HepG2 (cell line): ENCODE data around the gene USP19. TPM values are rescaled to one million over a fixed set of nuclear protein-coding genes. Genes with fewer than 3 reads are reported as not detected.

ENCODE experiments used
- AKNA ChIP-seq: sonication (generic); formaldehyde crosslinking; IDR thresholded peaks from 2 replicates; pipeline ENCODE4 v1.4.0; 2020; ENCODE audit warnings: missing genetic modification reagents, borderline replicate concordance
- BHLHE40 ChIP-seq: IDR thresholded peaks from 2 replicates; pipeline ENCODE4 v1.6.1; 2011; ENCODE audit warnings: low read length, improper control_type of control experiment
- CEBPG ChIP-seq: IDR thresholded peaks from 2 replicates; pipeline ENCODE4 v1.6.1; 2016
- DDIT3 ChIP-seq: sonication (generic); formaldehyde crosslinking; IDR thresholded peaks from 2 replicates; pipeline ENCODE4 v1.4.0; 2020; ENCODE audit warnings: mild to moderate bottlenecking, missing genetic modification reagents
- E2F2 ChIP-seq: sonication (generic); formaldehyde crosslinking; IDR thresholded peaks from 2 replicates; pipeline ENCODE4 v1.4.0; 2020; ENCODE audit warnings: missing genetic modification reagents, borderline replicate concordance
- JUN ChIP-seq: sonication (generic); formaldehyde crosslinking; IDR thresholded peaks from 2 replicates; pipeline ENCODE4 v1.4.0; 2020; ENCODE audit warnings: mild to moderate bottlenecking, missing genetic modification reagents
- KMT2A ChIP-seq: sonication (generic); formaldehyde crosslinking; IDR thresholded peaks from 2 replicates; pipeline ENCODE4 v1.4.0; 2020; ENCODE audit warnings: missing genetic modification reagents
- MEIS2 ChIP-seq: sonication (generic); formaldehyde crosslinking; IDR thresholded peaks from 2 replicates; pipeline ENCODE4 v1.9.0; 2021; ENCODE audit warnings: mild to moderate bottlenecking, missing genetic modification reagents
- NR3C1 ChIP-seq: sonication (generic); formaldehyde crosslinking; IDR thresholded peaks from 2 replicates; pipeline ENCODE4 v1.4.0; 2020; ENCODE audit warnings: missing genetic modification reagents
- TBX2 ChIP-seq: sonication (generic); formaldehyde crosslinking; IDR thresholded peaks from 2 replicates; pipeline ENCODE4 v1.5.0; 2020; ENCODE audit warnings: missing genetic modification reagents, mild to moderate bottlenecking, borderline replicate concordance
- ZNF639 ChIP-seq: conservative IDR thresholded peaks from 2 replicates; pipeline ENCODE4 v1.6.1; 2018; ENCODE audit warnings: missing genetic modification reagents
- ZNF703 ChIP-seq: sonication (generic); formaldehyde crosslinking; IDR thresholded peaks from 2 replicates; pipeline ENCODE4 v1.5.1; 2020; ENCODE audit warnings: missing genetic modification reagents, mild to moderate bottlenecking, moderate library complexity, borderline replicate concordance
- ZSCAN25 ChIP-seq: sonication (generic); formaldehyde crosslinking; IDR thresholded peaks from 2 replicates; pipeline ENCODE4 v1.8.0; 2022; ENCODE audit warnings: mild to moderate bottlenecking, missing genetic modification reagents
- polyA plus RNA-seq, 8 experiments: library from polyadenylated mRNA; depleted of rRNA in 3 of 8; stranded (reverse) in 7 of 8; unstranded in 1 of 8; fragments of >200 nt; fragmentation: Illumina TruSeq in 4 of 8; extraction: Trizol in 4 of 8; gene quantifications; 2 replicates each; pipeline versions ENCODE4 v1.2.1 to v1.2.3, GENCODE V29; 2011 to 2016; ENCODE audit warnings: low read depth in 4 of 8, missing spikeins in 1 of 8, mixed read lengths in 1 of 8; ENCODE audit not compliant: insufficient read depth in 1 of 8
- total RNA-seq, 5 experiments: library from RNA; depleted of rRNA; stranded (reverse); fragments of >200 nt; fragmentation: Illumina TruSeq; extraction: Trizol; gene quantifications; 2 replicates each; pipeline ENCODE4 v1.2.3, GENCODE V29; 2016; ENCODE audit warnings: low read depth in 1 of 5
- TF ChIP-seq, protein P1 (sequence below): sonication (generic); formaldehyde crosslinking; IDR thresholded peaks from 2 replicates; pipeline ENCODE4 v1.5.0; 2020; ENCODE audit warnings: mild to moderate bottlenecking, missing genetic modification reagents, borderline replicate concordance
- TF ChIP-seq, protein P2 (sequence below): sonication (generic); formaldehyde crosslinking; IDR thresholded peaks from 2 replicates; pipeline ENCODE4 v1.9.0; 2021; ENCODE audit warnings: missing genetic modification reagents, mild to moderate bottlenecking, borderline replicate concordance

The USP19 gene
- total and polyA plus RNA-seq, 2 of the 13 experiments (the other 11 are each of a cell fraction or from before 2014, with no cell fraction given), result 28.3 to 31.7 TPM

- TF ChIP-seq, protein P1, sequence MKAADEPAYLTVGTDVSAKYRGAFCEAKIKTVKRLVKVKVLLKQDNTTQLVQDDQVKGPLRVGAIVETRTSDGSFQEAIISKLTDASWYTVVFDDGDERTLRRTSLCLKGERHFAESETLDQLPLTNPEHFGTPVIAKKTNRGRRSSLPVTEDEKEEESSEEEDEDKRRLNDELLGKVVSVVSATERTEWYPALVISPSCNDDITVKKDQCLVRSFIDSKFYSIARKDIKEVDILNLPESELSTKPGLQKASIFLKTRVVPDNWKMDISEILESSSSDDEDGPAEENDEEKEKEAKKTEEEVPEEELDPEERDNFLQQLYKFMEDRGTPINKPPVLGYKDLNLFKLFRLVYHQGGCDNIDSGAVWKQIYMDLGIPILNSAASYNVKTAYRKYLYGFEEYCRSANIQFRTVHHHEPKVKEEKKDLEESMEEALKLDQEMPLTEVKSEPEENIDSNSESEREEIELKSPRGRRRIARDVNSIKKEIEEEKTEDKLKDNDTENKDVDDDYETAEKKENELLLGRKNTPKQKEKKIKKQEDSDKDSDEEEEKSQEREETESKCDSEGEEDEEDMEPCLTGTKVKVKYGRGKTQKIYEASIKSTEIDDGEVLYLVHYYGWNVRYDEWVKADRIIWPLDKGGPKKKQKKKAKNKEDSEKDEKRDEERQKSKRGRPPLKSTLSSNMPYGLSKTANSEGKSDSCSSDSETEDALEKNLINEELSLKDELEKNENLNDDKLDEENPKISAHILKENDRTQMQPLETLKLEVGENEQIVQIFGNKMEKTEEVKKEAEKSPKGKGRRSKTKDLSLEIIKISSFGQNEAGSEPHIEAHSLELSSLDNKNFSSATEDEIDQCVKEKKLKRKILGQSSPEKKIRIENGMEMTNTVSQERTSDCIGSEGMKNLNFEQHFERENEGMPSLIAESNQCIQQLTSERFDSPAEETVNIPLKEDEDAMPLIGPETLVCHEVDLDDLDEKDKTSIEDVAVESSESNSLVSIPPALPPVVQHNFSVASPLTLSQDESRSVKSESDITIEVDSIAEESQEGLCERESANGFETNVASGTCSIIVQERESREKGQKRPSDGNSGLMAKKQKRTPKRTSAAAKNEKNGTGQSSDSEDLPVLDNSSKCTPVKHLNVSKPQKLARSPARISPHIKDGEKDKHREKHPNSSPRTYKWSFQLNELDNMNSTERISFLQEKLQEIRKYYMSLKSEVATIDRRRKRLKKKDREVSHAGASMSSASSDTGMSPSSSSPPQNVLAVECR (CRISPR knock-in tag), result peak; percentile 98
- TF ChIP-seq JUN (CRISPR knock-in tag), result no peak
- TF ChIP-seq DDIT3, result no peak
- TF ChIP-seq, protein P2, sequence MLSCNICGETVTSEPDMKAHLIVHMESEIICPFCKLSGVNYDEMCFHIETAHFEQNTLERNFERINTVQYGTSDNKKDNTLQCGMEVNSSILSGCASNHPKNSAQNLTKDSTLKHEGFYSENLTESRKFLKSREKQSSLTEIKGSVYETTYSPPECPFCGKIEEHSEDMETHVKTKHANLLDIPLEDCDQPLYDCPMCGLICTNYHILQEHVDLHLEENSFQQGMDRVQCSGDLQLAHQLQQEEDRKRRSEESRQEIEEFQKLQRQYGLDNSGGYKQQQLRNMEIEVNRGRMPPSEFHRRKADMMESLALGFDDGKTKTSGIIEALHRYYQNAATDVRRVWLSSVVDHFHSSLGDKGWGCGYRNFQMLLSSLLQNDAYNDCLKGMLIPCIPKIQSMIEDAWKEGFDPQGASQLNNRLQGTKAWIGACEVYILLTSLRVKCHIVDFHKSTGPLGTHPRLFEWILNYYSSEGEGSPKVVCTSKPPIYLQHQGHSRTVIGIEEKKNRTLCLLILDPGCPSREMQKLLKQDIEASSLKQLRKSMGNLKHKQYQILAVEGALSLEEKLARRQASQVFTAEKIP (CRISPR knock-in tag), result no peak
- no peak for TF ChIP-seq BHLHE40
- TF ChIP-seq CEBPG (CRISPR knock-in tag), result peak; percentile 27; the same call in 1 of the 2 replicates
- no peak for TF ChIP-seq ZSCAN25 (CRISPR knock-in tag)
- TF ChIP-seq KMT2A (CRISPR knock-in tag), result peak; percentile 62; the same call in 1 of the 2 replicates
- TF ChIP-seq TBX2 (CRISPR knock-in tag), result peak; percentile 70; the same call in 1 of the 2 replicates
- no peak for TF ChIP-seq NR3C1 (CRISPR knock-in tag)
- TF ChIP-seq ZNF639 (CRISPR knock-in tag), result peak; percentile 100
- TF ChIP-seq MEIS2 (CRISPR knock-in tag), result peak; percentile 65; the same call in 1 of the 2 replicates
- TF ChIP-seq AKNA (CRISPR knock-in tag), result no peak
- TF ChIP-seq E2F2, result no peak; the same call in 1 of the 2 replicates
- no peak for TF ChIP-seq ZNF703 (CRISPR knock-in tag)
Measured at GRCh38 chr3:49120438-49121131, at the start of gene USP19 (continued).
